Posterior vena cava (tissue), 2 donors: ENCODE results near the gene NSUN5. TPM values are rescaled to one million over a fixed set of nuclear protein-coding genes. Genes with fewer than 3 reads are reported as not detected.
"Not testable (repeated sequence)": the region's sequence is repeated elsewhere in the genome, so short reads cannot be mapped to it uniquely, and the experiment has no call there.

ENCODE experiments used
- DNase-seq: peaks from one replicate; pipeline ENCODE4 v3.0.0-alpha.2; 2020; ENCODE audit warnings: low spot score
- intact Hi-C, 2 donors: fragments of 100-400 bp; cut with DNase I; formaldehyde crosslinking; loops; one replicate each; pipeline versions ENCODE4 v1.14.1 to v1.14.2; 2022 to 2023
- total RNA-seq, 2 donors: library from RNA; stranded (reverse); fragmentation: NEBNext Ultra II Directional; extraction: Animal tissue kit (Norgen Biotek cat#: 25700); gene quantifications; one replicate each; pipeline ENCODE4 v1.2.1, GENCODE V29; 2021
- donor health status: DM: yes; HTN: yes; CAD: no.
- donor health status: DM: yes; HTN: yes; CAD: no.

The NSUN5 gene
- total RNA-seq, 2 donors from 2014 or later, result 12.4 to 14.1 TPM

DNA sequence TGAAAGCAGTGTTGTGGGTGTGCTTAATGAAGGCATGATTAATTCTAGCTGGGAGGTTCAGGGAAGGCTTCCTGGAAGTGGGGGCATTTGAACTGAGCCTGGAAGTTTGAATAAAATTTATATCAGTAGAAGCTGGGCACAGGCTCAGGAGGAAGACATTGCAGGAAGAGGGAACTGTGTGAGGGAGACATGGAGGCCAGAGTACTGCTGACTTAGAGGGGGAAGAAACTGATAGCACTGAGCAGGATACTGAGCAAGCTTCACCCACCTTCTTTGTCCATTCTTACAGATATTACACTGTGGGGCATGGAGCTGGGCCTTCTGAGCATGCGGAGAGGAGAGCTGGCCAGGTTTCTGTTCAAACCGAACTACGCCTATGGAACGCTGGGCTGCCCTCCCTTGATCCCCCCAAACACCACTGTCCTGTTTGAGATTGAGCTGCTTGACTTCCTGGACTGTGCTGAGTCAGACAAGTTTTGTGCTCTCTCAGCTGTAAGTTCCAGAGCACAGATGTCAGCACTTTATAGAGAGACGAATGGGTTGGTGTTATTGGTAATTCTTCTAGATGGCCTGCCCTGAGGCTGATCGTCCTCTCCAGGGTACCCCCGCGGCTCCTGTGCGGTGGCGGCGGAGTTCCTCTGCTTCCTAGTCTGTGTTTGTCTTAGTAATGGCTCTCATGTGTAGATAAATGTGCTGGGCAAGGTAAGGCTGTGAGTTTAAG lies 21.4 kb upstream of the NSUN5 start:
- intact Hi-C loops, result no loop called here
- no peak for DNase-seq

DNA sequence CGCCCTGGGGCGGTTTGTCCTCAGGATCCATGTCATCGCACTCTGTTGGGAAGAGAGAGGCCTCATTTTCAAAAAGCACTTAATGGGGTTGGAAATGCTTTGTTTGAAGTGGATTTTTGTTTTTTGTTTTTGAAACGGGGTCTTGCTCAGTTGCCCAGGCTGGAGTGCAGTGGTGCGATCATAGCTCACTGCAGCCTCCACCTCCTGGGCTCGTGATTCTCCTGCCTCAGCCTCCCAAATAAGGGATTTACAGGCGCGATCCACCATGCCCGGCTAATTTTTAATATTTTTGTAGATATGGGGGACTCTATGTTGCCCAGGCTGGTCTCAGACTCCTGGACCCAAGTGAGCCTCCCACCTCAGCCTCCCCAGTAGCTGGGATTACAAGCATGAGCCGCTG lies 20.1 kb upstream of the NSUN5 start:
- no peak for DNase-seq
- intact Hi-C loops, result no loop called here

DNA sequence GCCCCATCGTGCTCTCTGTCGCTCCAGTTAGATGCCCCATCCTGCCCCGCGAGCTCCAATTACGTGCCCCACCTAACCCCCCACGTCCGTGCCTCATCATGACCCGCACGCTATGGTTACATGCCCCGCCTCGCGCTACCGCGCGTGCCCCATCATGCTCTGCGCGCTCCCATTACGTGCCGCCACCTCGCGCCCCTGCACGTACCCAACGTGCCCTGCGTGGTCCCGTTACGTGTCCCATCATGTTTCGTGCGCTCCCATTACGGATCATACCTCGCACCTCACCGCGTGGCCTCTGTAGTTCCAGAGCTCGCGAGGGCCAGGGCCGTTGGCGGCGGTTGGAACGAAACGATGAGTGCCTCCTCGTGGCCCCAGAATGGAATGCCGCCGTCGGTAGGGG lies 19.3 kb upstream of the NSUN5 start, which contains the start of the genes FKBP6 and TRIM50:
FKBP6 (plus strand) TSS at position 240 of the 400 bp plus-strand sequence. CDS start 268 bp downstream, outside the sequence.
TRIM50 (minus strand) TSS at position 161 of the 400 bp plus-strand sequence. CDS start 3,295 bp downstream, outside the sequence.
- intact Hi-C loops, DNase-seq: not testable (repeated sequence)

DNA sequence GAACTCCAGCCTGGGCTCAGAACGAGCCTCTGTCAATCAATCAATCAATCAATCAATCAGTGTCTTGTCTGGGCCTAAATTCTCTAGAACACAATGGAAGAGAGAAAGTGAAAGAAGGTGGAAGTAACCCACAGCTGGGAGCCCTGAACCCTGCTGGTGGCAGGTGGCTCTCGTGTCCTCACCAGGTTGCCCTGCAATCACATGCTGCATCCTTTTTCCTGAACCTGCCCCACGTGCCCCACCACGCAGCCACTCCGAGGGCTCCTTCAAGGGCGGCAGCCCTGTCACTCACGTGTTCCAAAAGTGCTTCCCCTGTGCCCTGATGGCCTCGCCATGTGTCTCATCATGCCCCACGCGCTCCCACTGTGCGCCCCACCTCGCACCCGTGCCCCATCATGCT lies 18.8 kb upstream of the NSUN5 start:
- intact Hi-C loops, result not testable (repeated sequence)

DNA sequence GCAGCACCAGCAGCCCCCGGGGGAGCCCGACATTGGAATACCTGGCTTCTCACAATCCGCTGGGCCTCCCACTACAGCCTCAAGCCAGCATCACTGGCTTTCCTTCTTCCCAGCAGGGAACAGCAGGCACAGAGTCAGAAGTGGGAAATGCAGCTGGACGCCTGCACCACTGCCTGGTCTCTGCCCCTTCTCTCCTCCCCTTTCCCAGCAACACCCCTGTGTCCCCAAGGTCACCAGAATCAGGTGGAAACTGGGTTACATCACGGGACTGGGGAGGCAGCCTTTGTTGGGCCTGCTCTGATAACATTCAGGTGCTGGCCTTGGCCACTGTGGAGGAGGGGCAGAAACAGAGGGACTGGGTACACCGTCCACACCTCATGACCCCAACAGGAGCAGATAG lies 16.8 kb upstream of the NSUN5 start:
- DNase-seq, intact Hi-C loops: not testable (repeated sequence)

More for the DNA sequence above, 18.8 kb upstream of the NSUN5 start:
- DNase-seq, result not testable (repeated sequence)

- DNase-seq, intact Hi-C loops: not testable (repeated sequence)
Measured at GRCh38 chr7:73324081-73324845, 15.6 kb upstream of the NSUN5 start.

- intact Hi-C loops, DNase-seq: not testable (repeated sequence)
Measured at GRCh38 chr7:73323434-73324080, 14.9 kb upstream of the NSUN5 start.

- intact Hi-C loops, DNase-seq: not testable (repeated sequence)
Measured at GRCh38 chr7:73320009-73320408, 11.4 kb upstream of the NSUN5 start.

GRCh38 chr7:73319541-73319940 lies 10.9 kb upstream of the NSUN5 start:
- DNase-seq, intact Hi-C loops: not testable (repeated sequence)

DNA sequence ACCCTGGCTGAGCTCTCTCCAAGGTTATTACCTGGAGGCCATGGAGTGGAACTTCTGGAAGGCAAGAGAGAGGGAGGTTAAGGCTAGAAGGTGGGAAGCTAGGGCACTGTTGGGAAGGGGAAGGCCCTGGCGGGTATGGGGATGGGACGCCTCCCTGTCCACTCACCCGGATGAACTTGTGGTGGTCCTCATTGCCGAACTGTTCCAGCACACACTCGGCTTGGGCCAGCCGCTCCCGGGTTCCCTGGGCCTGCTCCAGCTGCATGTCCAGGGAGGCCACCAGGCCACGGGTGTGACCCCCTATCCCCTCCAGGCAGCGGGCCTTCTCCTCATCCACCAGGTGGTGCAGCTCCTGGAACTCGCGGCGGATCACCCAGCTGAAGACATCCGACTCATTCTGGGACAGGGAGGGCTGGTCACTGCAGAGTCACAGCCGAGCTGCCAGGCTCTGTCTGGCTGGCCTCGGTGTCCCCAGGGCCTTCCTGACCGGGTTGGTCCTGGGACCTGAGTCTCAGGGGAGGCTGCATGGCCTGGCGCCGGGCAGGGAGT lies 10.1 kb upstream of the NSUN5 start:
- DNase-seq, intact Hi-C loops: not testable (repeated sequence)

- DNase-seq, result no peak
- intact Hi-C loops, result no loop called here
Measured at GRCh38 chr7:73316521-73316920, 7.9 kb upstream of the NSUN5 start.

- DNase-seq, result no peak
- intact Hi-C loops, result no loop called here
Measured at GRCh38 chr7:73314271-73314670, 5.6 kb upstream of the NSUN5 start.

GRCh38 chr7:73313521-73313906 lies 4.9 kb upstream of the NSUN5 start:
- intact Hi-C loops, result no loop called here
- no peak for DNase-seq

DNA sequence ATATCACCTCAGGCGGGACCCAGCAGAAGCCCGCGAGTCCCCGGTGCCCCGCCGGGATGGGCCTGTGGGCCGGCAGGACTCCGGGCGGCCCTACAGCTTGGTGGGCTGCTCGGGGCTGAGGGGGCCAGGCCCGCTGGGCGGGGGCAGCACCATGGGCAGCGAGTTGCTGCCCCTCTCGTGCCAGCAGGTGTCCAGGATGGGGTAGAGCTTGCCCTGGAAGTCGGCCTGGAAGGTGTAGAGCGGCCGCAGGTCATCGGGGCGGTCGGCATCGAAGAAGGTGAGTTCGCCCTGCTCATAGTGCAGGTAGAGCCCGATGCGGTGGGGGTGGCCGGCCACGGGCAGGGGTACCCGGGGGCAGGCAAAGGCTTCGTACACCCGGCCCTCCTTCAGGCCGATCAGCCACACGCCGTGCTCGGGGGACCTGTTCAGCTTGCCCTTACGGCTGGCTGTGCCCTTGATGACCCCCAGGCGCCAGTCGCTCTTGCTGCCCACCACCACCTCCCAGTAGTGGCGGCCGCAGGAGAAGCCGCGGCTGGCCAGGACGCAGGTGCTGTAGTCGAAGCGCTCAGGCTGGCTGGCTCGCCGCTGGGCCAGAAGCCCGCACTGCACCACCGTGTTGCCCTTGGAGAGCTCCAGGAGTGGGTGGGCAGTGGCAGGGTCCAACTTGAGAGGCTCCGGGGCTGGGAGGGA lies 4.3 kb upstream of the NSUN5 start:
- intact Hi-C loops, result no loop called here
- DNase-seq, result no peak

- intact Hi-C loops, DNase-seq: not testable (repeated sequence)
Measured at GRCh38 chr7:73311421-73311820, 2.8 kb upstream of the NSUN5 start.

GRCh38 chr7:73308074-73308664 lies 457 bp downstream of the NSUN5 start:
- intact Hi-C loops, result no loop called here
- DNase-seq, result no peak

- no peak for DNase-seq
- intact Hi-C loops, result no loop called here
Measured at GRCh38 chr7:73307436-73307835, 1.2 kb downstream of the NSUN5 start.

GRCh38 chr7:73304612-73305387 lies 3.8 kb downstream of the NSUN5 start:
- intact Hi-C loops, result not testable (repeated sequence)
- peak; percentile 58 for DNase-seq
